H1 (cell line): ENCODE data around the gene KIF26B.

Experiments used
- CTCF ChIP-seq, 3 experiments: IDR thresholded peaks; 1 replicate in 2 of 3; 2 replicates in 1 of 3; pipeline versions ENCODE4 v1.5.1 to v1.6.1; 2011; ENCODE audit warnings: low read length in 3 of 3, mild to moderate bottlenecking in 3 of 3, inconsistent platforms in 2 of 3, low read depth in 1 of 3, moderate library complexity in 1 of 3; ENCODE audit not compliant: insufficient read depth in 1 of 3; ENCODE audit errors: control extremely low read depth in 1 of 3
- SP1 ChIP-seq: IDR thresholded peaks from 2 replicates; pipeline ENCODE4 v1.6.1; 2011; ENCODE audit warnings: low read depth, low read length
- TEAD4 ChIP-seq: IDR thresholded peaks from 2 replicates; pipeline ENCODE4 v1.6.1; 2012; ENCODE audit warnings: low read depth, low read length, inconsistent platforms, mixed read lengths

DNA sequence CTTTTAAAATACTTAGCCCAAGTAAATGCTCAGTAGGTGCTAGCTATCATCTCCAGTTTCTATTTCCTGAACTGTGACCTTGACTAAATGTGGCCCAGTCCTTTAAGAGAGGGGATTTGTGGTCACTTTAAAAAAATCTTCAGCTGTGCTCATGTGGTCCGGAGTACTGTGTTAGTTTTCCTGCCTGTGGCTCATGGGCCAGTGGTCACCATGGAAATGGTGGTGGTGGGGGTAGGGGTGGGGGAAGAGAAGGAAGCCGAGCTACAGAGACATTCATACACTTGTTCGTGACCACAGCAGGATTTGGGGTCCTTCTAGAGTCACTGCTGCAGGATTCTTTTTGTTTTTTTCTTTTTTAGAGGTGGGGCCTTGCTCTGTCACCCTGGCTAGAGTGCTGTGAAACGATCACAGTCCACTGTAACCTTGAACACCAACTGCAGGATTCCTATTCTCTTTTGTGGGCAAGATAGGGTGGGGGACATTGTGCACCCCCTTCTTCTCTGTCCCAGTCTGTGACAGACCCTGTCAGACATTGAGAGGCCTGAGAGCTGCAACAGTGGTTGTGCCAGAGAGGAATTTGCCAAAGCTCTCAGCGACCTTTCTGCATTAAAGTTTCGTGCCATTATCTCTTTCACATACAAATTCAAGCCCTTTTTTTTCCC, 25.8 kb downstream of the KIF26B start:
- TF ChIP-seq CTCF (IDR thresholded peaks at IDR 0.05; ENCODE audit: control extremely low read depth in 1 of 3, insufficient read depth in 1 of 3, low read depth in 1 of 3, low read length in 3 of 3) (no peak), TEAD4 (no peak), SP1 (no peak)
